HG03565 (cell line): ENCODE data around the gene TMC8.
A peak's percentile ranks its signal among the peaks of the same experiment; 100 is the strongest.
"Not testable (repeated sequence)": the region's sequence is repeated elsewhere in the genome, so short reads cannot be mapped to it uniquely, and the experiment has no call there.

Experiments used
- ATAC-seq: cut with Tn5 transposase; IDR thresholded peaks from one replicate; pipeline ENCODE4 v1.9.1; 2021; ENCODE audit warnings: mild to moderate bottlenecking, moderate library complexity; ENCODE audit not compliant: unreplicated experiment

TMC8 gene

GRCh38 chr17:78133971-78134898, 3.7 kb downstream of the TMC8 start:
- no peak for ATAC-seq

- no peak for ATAC-seq
These were observed 4.4 kb downstream of the TMC8 start for GRCh38 chr17:78134899-78135385.

GRCh38 chr17:78135858-78136500, 5.4 kb downstream of the TMC8 start:
- no peak for ATAC-seq

- no peak for ATAC-seq
These were observed 7.0 kb downstream of the TMC8 start for GRCh38 chr17:78137392-78138203.

- no peak for ATAC-seq
These were observed 7.9 kb downstream of the TMC8 start for GRCh38 chr17:78138204-78139060.

GRCh38 chr17:78139861-78140168, 9.2 kb downstream of the TMC8 start:
- ATAC-seq = not testable (repeated sequence)

- peak; percentile 63 for ATAC-seq
These were observed 9.8 kb downstream of the TMC8 start for GRCh38 chr17:78140169-78141051.

- no peak for ATAC-seq
These were observed 11.0 kb downstream of the TMC8 start for GRCh38 chr17:78141437-78142118.

GRCh38 chr17:78142119-78142861, 11.7 kb downstream of the TMC8 start:
- ATAC-seq = no peak

GRCh38 chr17:78143214-78144146, 12.9 kb downstream of the TMC8 start:
- no peak for ATAC-seq

GRCh38 chr17:78144147-78144719, 13.7 kb downstream of the TMC8 start:
- no peak for ATAC-seq

GRCh38 chr17:78144736-78145641, 14.4 kb downstream of the TMC8 start:
- no peak for ATAC-seq

GRCh38 chr17:78146471-78146869, 15.9 kb downstream of the TMC8 start:
- ATAC-seq = no peak

GRCh38 chr17:78146881-78147280, 16.3 kb downstream of the TMC8 start:
- no peak for ATAC-seq

GRCh38 chr17:78147315-78147998, 16.9 kb downstream of the TMC8 start:
- ATAC-seq = no peak
